NCI-H187 treated with DMSO at 0.1 percent for 48 hours (cell line): ENCODE data around the gene TRMT112.

Experiments
- DNase-seq: peaks from one replicate; lab custom pipeline; 2025; lab: John Stamatoyannopoulos, UW

Gene TRMT112

DNA sequence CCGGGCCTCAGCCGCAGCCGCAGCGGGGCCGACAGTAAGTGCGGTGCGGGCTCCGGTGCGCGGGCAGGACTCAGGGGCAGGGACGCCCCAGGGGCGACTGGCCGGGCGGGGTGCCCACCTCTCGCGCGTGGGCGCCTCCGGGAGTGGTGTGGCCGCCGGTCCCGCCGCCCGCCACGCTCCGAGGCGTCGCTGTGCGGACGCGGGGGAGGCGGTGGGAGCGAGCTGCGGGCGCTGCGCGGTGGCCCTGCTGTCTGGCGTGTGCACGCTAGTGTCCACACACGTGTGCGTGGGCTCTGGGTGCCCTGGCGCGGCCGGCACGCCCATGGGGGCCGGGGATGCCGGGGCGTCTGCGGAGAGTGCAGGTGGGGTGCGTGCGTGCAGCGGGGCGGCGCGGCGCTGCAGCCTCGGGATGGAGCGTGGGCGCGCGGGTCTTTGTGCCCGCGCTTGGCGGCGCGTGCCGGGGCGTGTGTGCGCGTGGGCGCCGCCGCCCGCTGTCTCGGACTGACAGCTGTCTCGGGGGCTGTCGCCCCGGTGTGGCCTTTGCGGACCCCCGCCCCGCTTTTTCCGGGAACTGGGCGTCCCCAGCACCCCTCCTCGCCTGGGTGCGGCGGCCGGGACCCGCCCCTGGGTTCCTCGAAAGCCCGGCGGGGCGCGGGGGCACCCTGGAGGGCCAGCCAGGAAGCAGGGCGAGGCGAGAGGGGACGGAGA is 25.5 kb downstream of the TRMT112 start:
- DNase-seq, result no peak

DNA sequence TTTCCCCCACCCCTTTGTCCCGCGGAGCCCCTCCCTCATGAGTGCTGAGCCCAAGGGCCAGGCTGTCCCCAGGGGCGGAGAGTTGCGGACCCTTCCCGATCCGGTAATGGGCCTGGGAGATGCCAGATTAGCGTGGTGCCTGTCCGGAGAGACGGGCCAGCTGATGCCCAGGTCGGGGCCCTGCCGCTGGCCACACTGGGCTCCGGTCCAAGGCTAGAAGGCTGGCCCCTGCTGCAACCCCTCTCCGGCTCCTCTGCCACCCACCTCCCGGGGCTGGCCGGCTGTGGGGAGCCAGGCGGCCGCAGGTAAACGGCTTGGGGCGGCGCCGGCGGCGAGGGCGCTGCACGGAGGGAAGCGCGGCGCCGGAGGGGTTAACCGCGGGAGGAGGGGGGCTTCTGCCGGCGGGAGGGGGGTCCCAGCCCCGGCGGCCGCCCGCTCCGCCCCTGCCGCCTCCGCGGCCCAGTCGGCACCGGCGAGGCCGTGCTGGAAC is 26.1 kb downstream of the TRMT112 start, which contains the start of gene KCNK4:
Gene KCNK4, plus strand, starts transcription at position 41 of the 490 bp plus-strand sequence. CDS start 1,717 bp downstream, outside the sequence.
- DNase-seq, result no peak

DNA sequence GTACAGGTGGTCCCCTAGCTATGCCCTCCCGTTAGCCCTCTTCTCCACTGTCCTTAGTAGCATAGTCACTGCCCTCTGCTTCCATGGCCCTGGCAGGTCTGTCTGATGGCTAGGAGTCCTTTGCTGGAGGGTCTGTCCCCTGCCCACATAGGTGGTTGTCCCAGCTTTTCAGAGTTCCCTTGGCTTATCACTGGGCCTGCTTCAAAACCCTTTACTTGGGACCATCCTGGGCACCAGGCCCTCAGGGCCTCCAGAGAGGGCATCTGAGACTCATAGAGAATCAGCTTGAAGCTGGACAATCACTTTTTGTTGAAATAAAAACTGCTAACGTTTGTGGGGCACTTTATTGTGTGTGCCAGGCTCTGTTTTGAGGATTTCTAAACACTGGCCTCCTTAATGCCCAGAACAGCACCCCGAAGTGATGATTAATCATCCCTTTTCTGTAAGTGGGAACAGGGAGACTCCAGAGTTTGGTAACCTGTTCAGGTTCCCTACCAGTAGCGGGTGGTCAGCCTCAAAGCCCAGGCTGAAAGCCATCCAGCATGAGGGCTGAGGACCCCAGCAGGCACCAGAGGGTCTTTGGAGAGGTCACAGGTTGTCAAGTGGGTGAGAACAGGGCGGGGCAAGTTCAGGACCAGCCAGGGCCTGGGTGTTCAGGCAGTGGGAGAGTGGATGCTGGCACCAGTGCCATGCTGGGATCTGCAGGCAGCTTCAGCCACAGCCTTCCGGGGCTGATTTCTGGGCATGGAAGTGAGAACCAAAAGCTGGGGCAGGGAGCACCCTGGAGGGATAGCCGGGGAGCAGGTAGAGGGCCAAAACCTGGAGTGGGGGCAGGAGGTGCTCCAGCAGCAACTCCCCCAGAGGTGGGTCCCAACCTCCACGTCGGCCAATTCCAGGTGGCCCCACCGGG is 26.8 kb downstream of the TRMT112 start:
- no peak for DNase-seq

DNA sequence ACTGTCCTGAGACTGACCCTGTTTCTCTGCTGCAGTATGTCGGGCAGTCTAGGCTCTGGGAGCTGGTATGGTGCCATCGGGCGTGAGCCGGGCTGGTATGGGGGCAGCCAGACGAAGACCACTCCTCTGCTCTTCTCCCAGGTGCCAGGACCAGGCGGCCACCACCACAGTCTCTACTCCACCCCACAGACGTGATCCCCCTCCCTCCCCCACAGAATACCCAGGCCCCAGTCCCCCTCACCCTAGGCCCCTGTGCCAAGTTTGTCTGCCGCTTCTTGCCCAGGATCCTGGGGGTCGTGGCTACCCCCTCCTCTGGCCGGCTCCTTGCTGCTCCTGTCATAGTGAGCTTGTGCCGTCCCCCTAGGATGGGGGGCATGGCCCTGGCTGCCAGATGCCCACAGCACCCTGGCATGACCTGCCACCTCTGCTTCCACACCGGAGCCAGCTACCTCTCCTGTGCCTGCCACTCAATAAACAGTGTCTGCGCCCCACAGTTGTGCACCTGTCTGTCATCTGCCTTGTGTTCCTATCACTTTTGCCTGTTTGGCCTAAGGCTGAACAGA is 28.3 kb downstream of the TRMT112 start:
- DNase-seq, result no peak

- DNase-seq, result no peak
These were observed 29.0 kb downstream of the TRMT112 start for GRCh38 chr11:64288353-64288750.

DNA sequence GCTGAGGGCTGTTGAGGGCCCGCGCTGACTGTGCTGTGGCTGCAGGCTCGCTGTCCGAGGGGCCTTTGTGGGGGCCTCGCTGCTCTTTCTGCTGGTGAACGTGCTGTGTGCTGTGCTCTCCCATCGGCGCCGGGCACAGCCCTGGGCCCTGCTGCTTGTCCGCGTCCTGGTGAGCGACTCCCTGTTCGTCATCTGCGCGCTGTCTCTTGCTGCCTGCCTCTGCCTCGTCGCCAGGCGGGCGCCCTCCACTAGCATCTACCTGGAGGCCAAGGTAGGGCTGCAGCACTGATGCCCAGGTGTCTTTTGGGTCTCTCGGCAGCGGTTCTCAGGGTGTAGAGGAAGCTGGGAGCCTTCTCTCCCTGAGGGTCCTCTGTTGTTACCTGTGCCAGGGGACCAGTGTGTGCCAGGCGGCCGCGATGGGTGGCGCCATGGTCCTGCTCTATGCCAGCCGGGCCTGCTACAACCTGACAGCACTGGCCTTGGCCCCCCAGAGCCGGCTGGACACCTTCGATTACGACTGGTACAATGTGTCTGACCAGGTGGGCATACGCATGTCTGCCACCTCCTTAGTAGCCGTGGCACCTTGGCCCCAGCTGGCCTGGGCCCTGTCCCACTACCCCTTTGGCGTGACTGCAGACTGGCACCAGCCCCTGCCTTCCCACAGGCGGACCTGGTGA is 29.5 kb downstream of the TRMT112 start:
- DNase-seq, result no peak

GRCh38 chr11:64286801-64287159 is 30.6 kb downstream of the TRMT112 start:
- no peak for DNase-seq

- DNase-seq, result no peak
These were observed 31.2 kb downstream of the TRMT112 start for GRCh38 chr11:64285885-64286800.

DNA sequence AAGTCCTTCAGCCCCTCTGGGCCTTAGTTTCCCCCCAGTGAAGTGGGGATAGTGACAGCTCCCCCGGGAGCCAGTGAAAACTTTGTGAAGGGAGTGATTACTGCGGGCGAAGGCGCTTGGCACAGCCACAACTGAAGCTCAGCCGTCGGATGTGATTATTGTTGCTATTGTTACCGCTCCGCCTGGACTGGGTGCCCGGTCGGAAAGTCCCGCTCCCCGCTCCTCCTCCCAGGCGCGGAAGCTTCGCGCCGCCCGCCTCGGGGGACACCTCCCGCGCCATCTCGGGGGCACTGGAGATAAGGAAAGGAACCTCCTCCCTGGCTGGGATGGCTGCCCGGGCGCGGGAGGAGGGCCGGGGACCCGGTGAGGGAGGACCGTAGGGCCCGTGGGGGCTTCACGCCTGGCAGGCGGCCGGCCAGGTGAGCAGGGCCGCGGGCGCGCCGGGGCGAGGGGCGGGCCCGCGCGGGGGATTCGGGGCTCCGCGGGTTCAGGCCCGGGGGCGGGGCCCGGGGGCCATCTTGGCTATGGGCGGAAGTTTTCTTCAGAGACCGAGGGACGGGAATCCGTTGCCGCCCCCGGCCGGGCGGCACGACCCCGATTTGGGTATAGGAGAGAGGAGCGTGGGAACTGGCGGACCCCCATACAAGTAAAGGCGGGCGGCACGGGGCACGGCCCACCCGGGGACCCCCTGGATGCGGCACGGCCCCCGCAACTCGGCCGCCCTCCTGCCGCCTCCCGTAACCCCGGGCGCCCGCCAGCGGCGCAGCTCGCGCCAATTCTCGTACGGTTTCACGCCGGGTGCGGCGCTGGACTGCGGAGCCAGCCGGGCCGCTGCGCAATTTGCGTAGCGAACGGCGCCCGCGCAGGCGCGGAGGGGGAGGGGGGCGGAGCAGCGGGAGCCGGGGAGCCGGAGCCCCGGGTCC is 32.1 kb downstream of the TRMT112 start, which contains the start of gene GPR137:
Gene GPR137, plus strand, starts transcription at position 887 of the 923 bp plus-strand sequence. CDS start 677 bp downstream, outside the sequence.
- no peak for DNase-seq

DNA sequence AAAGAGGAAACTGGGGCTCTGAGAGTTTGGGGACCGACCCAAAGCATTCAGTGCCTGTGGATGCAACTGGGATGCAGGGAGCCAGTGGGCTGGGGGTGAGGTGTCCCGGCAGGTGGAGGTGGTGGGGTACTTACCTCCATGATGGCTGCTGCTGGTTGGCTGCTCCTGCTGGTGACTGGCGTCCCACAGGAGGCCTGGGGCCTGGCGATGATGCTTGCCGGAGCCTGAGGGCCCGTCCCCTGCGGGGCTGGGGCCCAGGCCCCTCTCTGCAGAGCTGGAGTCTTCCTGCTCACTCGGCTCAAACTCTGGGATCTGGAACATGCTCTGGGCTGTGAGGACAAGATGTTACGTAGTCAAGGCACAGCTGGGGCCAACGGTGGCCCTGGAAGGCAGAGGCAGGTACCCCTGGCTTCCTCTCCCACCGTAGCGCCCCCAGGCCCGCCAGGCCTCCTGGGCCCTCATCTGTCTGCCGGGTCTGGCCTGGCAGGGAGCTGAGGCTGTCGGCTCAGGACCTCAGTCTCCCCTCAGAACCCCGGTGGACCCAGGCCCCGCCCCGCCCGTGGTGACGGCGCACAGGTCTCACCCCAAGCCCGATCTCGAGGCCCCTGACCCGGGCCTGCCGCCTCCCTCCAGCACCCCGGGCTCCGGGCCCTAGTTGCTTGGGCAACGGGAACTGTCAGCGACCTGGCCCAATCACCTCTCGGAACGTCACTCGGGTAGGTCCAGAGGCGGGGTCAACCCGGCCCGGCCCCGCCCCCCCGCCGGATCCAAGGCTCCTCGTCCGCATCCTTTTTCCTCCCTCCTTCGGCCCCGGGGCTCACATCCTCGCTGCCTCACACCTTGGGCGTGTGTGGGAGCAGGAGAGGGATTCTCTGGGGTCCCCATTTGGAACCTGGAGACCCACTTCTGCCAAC is 33.1 kb downstream of the TRMT112 start, which contains the start of gene BAD:
Gene BAD, minus strand, starts transcription at position 618 of the 914 bp plus-strand sequence. Its CDS starts 297 bp downstream, at position 321.
- peak; percentile 78 for DNase-seq

DNA sequence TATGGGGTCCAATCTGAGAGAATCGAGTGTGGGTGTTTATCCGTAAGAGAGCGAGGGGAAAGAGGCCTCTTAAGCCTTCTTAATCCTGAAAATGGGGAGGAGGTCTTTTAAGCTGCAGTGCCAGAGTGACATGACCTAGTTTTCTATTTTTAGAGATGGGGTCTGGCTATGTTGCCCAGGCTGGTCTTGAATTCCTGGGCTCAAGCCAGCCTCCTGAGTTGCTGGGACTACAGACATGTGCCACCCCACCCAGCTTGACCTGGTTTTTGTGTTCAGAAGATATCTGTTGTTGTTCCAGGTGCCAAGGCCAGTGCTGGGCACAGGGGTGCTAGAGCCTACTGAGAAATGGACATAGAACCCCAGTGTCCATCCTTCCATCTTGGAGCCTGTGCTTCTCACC is 34.3 kb downstream of the TRMT112 start:
- no peak for DNase-seq

DNA sequence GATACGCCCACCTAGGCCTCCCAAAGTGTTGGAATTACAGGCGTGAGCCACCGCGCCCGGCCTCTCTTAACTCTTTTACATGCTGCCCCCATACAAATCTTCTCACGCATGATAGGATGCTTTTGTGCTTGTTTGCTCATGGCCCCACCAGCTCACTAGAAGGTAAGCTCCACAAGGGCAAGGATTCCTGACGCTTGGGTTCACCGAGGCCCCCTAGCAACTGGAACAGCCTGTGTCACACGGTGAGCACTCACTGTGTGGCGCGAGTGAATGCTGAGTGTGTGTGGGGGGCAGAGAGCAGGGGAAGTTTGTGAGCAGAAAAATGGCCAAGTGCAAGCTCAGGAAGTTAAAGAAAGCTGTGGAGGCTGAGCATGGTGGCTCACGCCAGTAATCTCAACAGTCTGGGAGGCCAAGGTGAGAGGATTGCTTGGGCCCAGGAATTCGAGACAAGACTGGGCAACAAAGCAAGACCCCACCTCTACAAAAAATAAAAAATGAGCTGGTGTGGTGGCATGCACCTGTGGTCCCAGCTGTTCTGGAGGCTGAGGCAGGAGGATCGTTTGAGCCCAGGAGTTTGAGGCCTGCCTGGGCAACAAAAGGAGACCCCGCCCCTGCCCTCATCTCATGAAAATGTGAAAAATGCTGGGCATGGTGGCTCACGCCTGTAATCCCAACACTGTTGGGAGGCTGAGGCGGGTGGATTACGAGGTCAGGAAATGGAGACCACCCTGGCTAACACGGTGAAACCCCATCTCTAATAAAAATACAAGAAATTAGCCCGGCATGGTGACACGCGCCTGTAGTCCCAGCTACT is 35.2 kb downstream of the TRMT112 start:
- DNase-seq, result no peak

DNA sequence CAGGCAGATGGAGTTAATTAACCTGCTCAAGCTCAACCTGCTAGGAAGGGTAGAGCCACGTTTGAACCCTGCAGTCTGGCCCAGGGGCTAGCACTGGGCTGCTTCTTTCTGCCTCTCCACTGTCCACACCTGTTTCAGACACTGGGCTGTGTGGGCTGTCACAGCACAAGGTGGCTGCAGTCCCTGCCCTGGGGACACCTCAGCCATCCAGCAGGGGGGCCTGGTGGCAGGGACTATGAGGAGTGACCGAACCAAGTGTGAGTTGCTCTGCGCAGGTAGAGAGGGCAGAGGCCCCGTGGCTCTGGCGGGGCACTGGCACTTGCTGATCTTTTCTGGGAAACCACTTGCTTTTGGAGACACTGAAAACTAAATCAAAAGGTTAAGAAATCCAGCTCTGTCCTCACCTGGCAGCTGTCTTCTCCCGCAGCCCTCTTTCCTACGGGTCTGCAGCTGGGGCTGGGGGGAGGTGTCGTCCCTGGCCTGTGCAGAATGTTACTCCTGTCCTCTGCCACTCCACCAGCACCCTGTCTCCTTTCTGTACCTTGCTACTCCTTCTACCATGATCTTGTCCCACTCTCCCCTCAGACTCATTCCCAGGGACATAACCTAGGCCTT is 38.7 kb downstream of the TRMT112 start:
- DNase-seq, result no peak

DNA sequence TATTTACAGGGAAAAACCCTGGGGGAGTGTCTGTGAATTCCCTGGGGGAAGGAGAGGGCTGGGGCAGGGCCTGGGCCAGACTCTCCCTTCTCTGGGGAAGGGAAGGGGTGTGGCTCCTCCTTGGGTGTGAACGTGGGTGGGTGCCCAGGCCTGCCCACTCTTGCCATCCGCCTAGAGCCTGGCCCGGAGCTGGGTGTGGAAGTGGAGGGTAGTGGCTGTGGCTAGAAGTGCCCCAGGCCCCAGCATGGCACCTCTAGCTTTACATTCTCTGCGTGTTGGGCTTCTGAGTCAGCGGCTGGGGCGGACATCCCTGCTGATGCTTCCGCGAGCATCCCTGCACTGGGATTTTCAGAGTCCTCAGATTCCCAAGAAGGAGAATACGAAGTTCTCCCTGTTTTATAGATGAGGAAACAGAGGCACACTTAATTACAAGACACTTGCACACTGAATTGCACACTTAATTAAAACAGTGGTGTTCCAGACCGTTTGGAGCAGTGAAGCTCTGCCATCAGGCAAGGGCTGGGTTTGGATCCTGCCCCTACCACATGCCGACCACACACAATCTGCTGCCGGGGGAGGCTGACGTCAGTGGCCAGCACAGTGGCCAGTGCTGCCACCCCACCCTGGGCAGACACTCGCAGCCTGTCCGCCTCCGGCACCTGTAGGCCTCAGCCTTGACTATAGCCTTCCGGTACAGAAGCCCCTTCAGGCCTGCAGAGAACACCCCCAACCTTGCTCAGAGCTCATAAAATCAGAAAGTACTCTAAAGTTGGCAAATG is 40.5 kb downstream of the TRMT112 start:
- no peak for DNase-seq

DNA sequence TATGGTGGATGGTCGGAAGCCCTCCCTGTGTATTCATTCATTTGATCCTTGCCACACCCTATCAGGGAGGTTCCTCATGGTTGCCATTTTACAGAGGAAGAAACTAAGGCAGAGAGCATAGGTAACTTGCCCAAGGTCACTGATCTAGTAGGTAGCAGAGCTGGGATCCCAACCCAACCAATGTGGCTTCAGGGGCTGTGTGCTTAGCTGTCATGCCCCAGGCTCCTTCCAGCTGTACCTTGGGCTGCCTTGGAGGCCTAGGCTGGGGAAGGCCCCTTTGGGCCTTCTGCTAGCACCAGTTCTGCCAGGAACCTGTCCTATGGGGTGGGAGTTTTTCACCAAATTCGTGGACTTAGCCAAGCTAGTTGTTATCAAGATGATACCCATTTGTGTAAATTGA is 41.5 kb downstream of the TRMT112 start:
- DNase-seq, result no peak

- DNase-seq, result no peak
These were observed 42.1 kb downstream of the TRMT112 start for GRCh38 chr11:64275031-64275800.
